GM12873 (cell line): Measurements from ENCODE around the gene IFNL4.
"Not testable (repeated sequence)": the region's sequence is repeated elsewhere in the genome, so short reads cannot be mapped to it uniquely, and the experiment has no call there.

Experiments used
- CTCF ChIP-seq: IDR thresholded peaks from 2 replicates; pipeline ENCODE4 v1.5.1; 2012; ENCODE audit warnings: low read depth, mild to moderate bottlenecking, moderate library complexity, low read length, control low read depth; ENCODE audit not compliant: insufficient read depth; ENCODE audit errors: missing control alignments

IFNL4 gene

GRCh38 chr19:39277598-39277997, 28.9 kb upstream of the IFNL4 start:
- TF ChIP-seq CTCF, result no peak

DNA sequence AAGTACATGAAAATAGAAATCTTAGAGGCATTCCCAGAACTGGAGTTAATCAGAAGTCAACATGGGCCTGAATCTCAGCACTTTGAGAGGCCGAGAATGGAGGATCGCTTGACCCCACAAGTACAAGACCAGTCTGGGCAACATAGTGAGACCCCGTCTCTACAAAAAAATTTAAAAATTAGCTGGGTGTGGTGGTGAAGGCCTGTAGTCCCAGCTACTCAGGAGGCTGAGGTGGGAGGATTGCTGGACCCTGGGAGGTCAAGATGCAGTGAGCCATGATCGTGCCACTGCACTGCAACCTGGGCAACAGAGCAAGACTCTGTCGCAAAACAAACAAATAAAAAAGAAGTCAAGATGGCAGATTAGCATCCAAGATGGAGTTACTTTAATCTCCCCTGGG, 28.1 kb upstream of the IFNL4 start:
- no peak for TF ChIP-seq CTCF

DNA sequence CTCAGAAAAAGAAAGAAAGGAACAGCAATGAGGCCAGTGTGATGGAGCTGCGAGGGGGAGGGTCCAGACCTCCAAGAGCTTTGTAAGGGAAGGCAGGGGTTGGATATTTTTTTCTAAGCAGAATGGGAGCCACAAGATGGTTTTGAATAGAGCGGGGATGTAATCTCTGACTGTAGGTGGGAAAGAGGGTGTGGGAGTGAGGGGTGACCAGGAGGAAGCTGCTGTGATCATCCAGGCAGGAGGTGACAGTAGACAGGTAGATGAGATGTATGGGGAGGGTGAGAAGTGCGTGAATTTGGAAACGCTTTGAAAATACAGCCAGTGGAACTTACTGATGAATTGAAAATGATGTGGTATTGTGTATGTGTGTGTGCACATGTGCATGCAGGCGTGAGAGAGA, 26.9 kb upstream of the IFNL4 start:
- no peak for TF ChIP-seq CTCF

DNA sequence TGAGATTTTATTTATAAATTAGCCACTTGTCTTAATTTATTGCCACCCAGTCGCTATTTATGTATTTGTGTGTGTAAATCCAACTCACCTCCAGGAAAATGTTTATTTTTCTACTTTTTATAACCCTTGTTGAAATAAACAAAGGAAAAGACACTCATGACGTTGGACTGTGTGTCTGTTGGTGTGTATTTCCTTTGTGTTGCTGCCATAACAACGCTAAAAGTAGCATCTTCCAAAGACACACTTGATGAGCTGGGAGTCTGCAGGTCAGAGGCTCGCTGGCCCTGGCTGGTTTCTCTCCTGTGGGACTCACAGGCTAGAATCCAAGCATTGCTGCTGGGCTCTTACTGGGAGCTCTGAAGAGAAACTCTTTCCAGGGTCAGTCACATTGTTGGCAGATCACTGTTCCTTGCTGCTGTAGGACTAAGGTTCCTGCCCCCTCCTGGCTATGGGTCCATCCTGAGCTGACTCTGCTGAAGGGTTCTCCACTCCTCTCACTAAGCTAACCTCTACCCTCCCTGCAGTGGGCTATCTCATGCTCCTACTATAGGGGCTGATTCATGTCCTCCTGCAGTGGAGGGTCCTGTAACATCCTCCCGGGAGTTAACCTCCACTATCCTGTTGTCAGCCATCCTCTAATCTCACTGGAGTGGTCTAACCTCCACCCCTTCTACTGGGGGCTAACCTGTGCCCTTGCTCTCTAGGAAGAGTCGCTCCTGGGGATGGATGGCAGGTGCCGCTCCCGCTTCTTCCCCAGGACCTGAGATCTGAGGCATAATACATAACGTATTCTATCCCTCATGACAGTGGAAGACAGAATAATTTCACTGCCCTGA, 21.6 kb upstream of the IFNL4 start:
- TF ChIP-seq CTCF, result no peak

- not testable (repeated sequence) for TF ChIP-seq CTCF
These were observed 19.4 kb upstream of the IFNL4 start, which contains the start of gene IFNL2 for GRCh38 chr19:39268085-39268484. TSS of gene IFNL2 (plus strand) at chr19:39268396. CDS start at chr19:39268569, 173 bp downstream.

DNA sequence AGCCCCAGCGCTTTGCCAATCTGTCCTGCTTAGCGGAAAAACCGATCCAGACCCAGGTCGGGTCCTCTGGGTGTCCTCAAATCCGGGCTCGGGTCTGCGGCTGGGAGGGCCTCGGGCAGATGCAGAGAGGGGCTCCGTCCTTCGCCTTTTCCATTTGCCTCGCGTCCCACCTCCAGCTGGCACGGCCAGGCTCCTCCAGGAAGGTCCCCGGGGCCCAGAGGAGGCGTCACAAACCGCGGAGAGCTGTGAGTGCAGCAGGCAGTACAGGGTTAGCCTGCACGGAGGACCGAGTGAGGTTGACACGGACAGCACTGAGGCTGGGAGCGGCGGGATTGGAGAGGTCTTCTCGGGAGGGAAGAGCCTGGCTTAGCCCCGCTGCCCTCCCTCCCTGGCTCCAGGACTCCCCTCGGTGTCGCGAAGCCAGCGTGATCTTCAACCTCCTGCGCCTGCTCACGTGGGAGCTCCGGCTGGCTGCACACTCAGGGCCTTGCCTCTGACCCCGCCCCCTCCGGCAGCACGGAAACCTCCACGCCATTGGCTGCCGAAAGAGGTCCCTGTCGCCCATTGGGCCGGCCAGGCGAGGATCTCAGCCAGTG, 16.8 kb upstream of the IFNL4 start:
- TF ChIP-seq CTCF, result no peak

GRCh38 chr19:39264306-39265290, 15.9 kb upstream of the IFNL4 start:
- no peak for TF ChIP-seq CTCF
